Lung microvascular endothelial cell (primary cell): ENCODE results near the gene ELF3. TPM values are rescaled to one million over a fixed set of nuclear protein-coding genes. Genes with fewer than 3 reads are reported as not detected.
"Not testable (repeated sequence)": the region's sequence is repeated elsewhere in the genome, so short reads cannot be mapped to it uniquely, and the experiment has no call there.

ENCODE experiments used
- DNase-seq, 2 donors: peaks; one replicate each; pipeline versions ENCODE4 v3.0.0 to v3.0.0-alpha.2; 2010; ENCODE audit warnings: low read depth in 2 of 2
- total RNA-seq: library from RNA; depleted of rRNA; stranded (reverse); fragments of >200 nt; gene quantifications from 2 replicates; pipeline ENCODE4 v1.2.1, GENCODE V29; 2014

The ELF3 gene
- total RNA-seq, 1 donor from 2014 or later, result under 0.01 TPM

GRCh38 chr1:202007805-202008489 is 2.4 kb upstream of the ELF3 start:
- DNase-seq, result no peak

- peak; percentile 70 to 78 for DNase-seq
Measured at GRCh38 chr1:202009326-202010179, 834 bp upstream of the ELF3 start.

- DNase-seq, result no peak
Measured at GRCh38 chr1:202011994-202012393, 1.6 kb downstream of the ELF3 start.

- DNase-seq, result no peak
Measured at GRCh38 chr1:202012544-202013478, 2.4 kb downstream of the ELF3 start.

- no peak for DNase-seq
Measured at GRCh38 chr1:202013603-202014002, 3.2 kb downstream of the ELF3 start.

GRCh38 chr1:202014060-202014459 is 3.7 kb downstream of the ELF3 start:
- DNase-seq, result no peak

- DNase-seq, result no peak
Measured at GRCh38 chr1:202014915-202015661, 4.7 kb downstream of the ELF3 start.

- DNase-seq, result no peak
Measured at GRCh38 chr1:202015662-202015937, 5.2 kb downstream of the ELF3 start.

- no peak for DNase-seq
Measured at GRCh38 chr1:202016022-202016810, 5.8 kb downstream of the ELF3 start.

- no peak for DNase-seq
Measured at GRCh38 chr1:202016811-202017748, 6.7 kb downstream of the ELF3 start.

GRCh38 chr1:202017749-202018467 is 7.5 kb downstream of the ELF3 start:
- DNase-seq, result no peak

GRCh38 chr1:202018468-202019234 is 8.3 kb downstream of the ELF3 start:
- no peak for DNase-seq

GRCh38 chr1:202019235-202019558 is 8.8 kb downstream of the ELF3 start:
- DNase-seq, result not testable (repeated sequence)

- DNase-seq, result no peak
Measured at GRCh38 chr1:202023001-202023433, 12.6 kb downstream of the ELF3 start.

- DNase-seq, result peak in 1 of 2 donors; percentile 45
Measured at GRCh38 chr1:202029171-202029665, 18.8 kb downstream of the ELF3 start.

GRCh38 chr1:202029727-202030126 is 19.3 kb downstream of the ELF3 start:
- no peak for DNase-seq

- no peak for DNase-seq
Measured at GRCh38 chr1:202031796-202032195, 21.4 kb downstream of the ELF3 start.
